Activated T-helper 17 cell treated with anti-CD3 and anti-CD28 coated beads, Interleukin-2, amount 50 U/mL, for 72 hours (primary cell): Measurements from ENCODE around the gene SLC19A1. TPM values are rescaled to one million over a fixed set of nuclear protein-coding genes. Genes with fewer than 3 reads are reported as not detected.

ENCODE experiments used
- total RNA-seq, 2 donors: library from RNA; stranded (reverse); gene quantifications; one replicate each; pipeline ENCODE4 v1.2.3, GENCODE V29; 2022

SLC19A1 gene
- total RNA-seq, 2 donors from 2014 or later = 41.4 to 82.2 TPM

Other genes starting within 250 kb of the SLC19A1 start
- 1 to 10 TPM; 3.2 to 3.9 TPM for gene COL18A1, start 137.3 kb downstream of the SLC19A1 start, total RNA-seq
- 10 to 100 TPM; 11.6 to 16.5 TPM for gene PCBP3, start 101.3 kb upstream of the SLC19A1 start, total RNA-seq